Measurements from ENCODE around the gene CCBE1. TPM values are rescaled to one million over a fixed set of nuclear protein-coding genes. Genes with fewer than 3 reads are reported as not detected.

Gene CCBE1
- total RNA-seq, 2 experiments from 2014 or later: not detected

DNA sequence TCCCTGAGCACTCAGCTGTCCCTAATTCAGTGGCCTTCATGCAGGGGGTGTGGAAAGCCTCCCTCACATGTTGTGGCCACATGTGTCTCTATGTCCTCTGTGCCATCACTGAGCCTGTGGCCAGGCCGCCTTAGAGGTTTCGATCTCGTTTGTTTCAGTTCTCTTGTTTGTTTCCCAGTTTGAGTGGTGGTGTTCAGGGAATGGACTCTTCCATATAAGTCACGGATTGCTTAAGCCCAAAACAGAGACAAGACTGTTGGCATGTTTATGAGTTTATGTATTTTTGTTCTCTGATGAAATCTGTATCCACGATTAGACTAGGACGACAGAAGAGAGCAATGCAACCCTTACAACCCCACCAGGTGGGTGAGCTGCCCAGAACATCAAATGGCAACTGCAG is 134.5 kb downstream of the CCBE1 start:
- no peak for DNase-seq
- Mint-ChIP-seq H3K27me3 (peaks cover 4% of the 10 kb centered on the region), H3K9me3 (no peaks in the 10 kb centered on the region), H3K36me3 (ENCODE audit: low read depth) (no peaks in the 10 kb centered on the region), H3K4me3 (no peak overlapping the region), H3K4me1 (ENCODE audit: low read depth) (no peaks in the 10 kb centered on the region), H3K27ac (no peak overlapping the region)
- TF ChIP-seq CTCF (IDR thresholded peaks at IDR 0.05): no peak
- no peak for ATAC-seq
- CTCF ChIA-PET: no interaction called here
- intact Hi-C loops (cut with micrococcal nuclease): no loop called here
- POLR2A ChIA-PET: no interaction called here

DNA sequence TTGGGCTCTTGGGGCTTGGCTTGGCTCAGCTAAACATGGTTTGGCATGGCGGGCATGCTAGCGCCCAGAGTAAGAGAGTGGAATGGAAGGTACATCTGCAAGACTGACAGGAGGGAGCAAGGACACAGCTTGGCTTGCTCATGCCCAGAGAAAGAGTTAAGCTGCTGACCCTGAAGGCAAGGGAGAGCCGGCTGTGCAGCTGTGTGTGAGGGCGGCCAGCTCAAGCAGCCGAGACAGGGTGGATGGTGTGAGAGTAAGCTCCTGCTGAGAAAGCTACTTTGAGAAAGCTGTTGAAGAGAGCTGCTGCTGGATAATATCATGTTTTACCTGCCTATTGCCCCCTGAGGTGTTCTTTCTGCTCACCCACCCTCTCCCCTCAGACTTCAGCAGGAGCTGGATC is 135.6 kb downstream of the CCBE1 start:
- Mint-ChIP-seq H3K36me3 (ENCODE audit: low read depth) (no peaks in the 10 kb centered on the region), H3K9me3 (no peaks in the 10 kb centered on the region), H3K4me3 (no peak overlapping the region), H3K27me3 (peaks cover 1% of the 10 kb centered on the region), H3K27ac (no peak overlapping the region), H3K4me1 (ENCODE audit: low read depth) (no peaks in the 10 kb centered on the region)
- CTCF ChIA-PET: no interaction called here
- DNase-seq: no peak
- POLR2A ChIA-PET: no interaction called here
- no peak for TF ChIP-seq CTCF (IDR thresholded peaks at IDR 0.05)
- ATAC-seq: no peak
- intact Hi-C loops (cut with micrococcal nuclease): no loop called here

DNA sequence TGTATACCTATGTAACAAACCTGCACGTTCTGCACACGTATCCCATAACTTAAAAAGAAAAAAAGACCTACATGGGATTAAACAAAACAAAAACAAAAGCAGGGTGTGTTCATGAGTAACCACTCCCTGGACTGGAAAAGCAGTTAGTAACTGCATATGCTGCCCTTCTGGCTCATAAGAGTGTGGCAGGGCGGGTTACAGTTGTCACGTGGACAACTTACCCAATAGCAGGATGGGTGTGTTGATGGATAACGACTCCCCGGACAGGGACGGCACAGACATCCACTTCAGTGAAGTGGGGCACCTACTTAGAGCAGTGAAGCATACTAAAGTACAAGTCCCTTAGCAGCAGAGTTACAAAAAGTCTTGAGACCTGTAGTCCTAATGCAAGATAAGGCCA is 136.7 kb downstream of the CCBE1 start:
- no peaks in the 10 kb centered on the region for H3K36me3 Mint-ChIP-seq (ENCODE audit: low read depth)
- intact Hi-C loops (cut with micrococcal nuclease): no loop called here
- ChIA-PET CTCF (no interaction called here), POLR2A (no interaction called here)
- peaks cover 1% of the 10 kb centered on the region for H3K27me3 Mint-ChIP-seq
- no peak overlapping the region for H3K27ac Mint-ChIP-seq
- no peaks in the 10 kb centered on the region for H3K9me3 Mint-ChIP-seq
- H3K4me3 Mint-ChIP-seq: no peak overlapping the region
- no peak for TF ChIP-seq CTCF (IDR thresholded peaks at IDR 0.05)
- ATAC-seq: no peak
- H3K4me1 Mint-ChIP-seq (ENCODE audit: low read depth): no peaks in the 10 kb centered on the region
- no peak for DNase-seq

- ChIA-PET POLR2A (no interaction called here), CTCF (no interaction called here)
- Mint-ChIP-seq H3K36me3 (ENCODE audit: low read depth) (no peaks in the 10 kb centered on the region), H3K4me1 (ENCODE audit: low read depth) (no peaks in the 10 kb centered on the region), H3K27ac (no peak overlapping the region), H3K9me3 (no peaks in the 10 kb centered on the region), H3K27me3 (peaks cover 1% of the 10 kb centered on the region), H3K4me3 (no peak overlapping the region)
- ATAC-seq: no peak
- intact Hi-C loops (cut with micrococcal nuclease): no loop called here
- DNase-seq: no peak
- TF ChIP-seq CTCF (IDR thresholded peaks at IDR 0.05): no peak
Measured at GRCh38 chr18:59559528-59559927, 137.7 kb downstream of the CCBE1 start.

GRCh38 chr18:59555995-59556659 is 141.1 kb downstream of the CCBE1 start:
- no peaks in the 10 kb centered on the region for H3K36me3 Mint-ChIP-seq (ENCODE audit: low read depth)
- CTCF ChIA-PET: no interaction called here
- H3K27me3 Mint-ChIP-seq: no peaks in the 10 kb centered on the region
- ATAC-seq (no peak), DNase-seq (no peak)
- no peak overlapping the region for H3K27ac Mint-ChIP-seq
- H3K9me3 Mint-ChIP-seq: no peaks in the 10 kb centered on the region
- H3K4me1 Mint-ChIP-seq (ENCODE audit: low read depth): no peaks in the 10 kb centered on the region
- POLR2A ChIA-PET: interaction anchor here (0.7 kb wide), 1 partner anchor 52 kb away, joined by 3 read pairs; no protein-coding TSS in a partner anchor
- H3K4me3 Mint-ChIP-seq: no peak overlapping the region
- intact Hi-C loops (cut with micrococcal nuclease): no loop called here
- no peak for TF ChIP-seq CTCF (IDR thresholded peaks at IDR 0.05)

Data from activated CD8-positive, alpha-beta T cell treated with anti-CD3 and anti-CD28 coated beads for 36 hours (primary cell).